Liver (tissue), 3 donors: Measurements from ENCODE around the gene ERMP1.

Experiments
- EGR1 ChIP-seq, 2 donors: IDR thresholded peaks; 2 replicates each; pipeline ENCODE4 v1.6.1; 2016 to 2018; ENCODE audit warnings: antibody characterized with exemption in 2 of 2, low read depth in 2 of 2
- FOXA1 ChIP-seq: IDR thresholded peaks from 2 replicates; pipeline ENCODE4 v1.6.1; 2016; ENCODE audit warnings: antibody characterized with exemption
- FOXA2 ChIP-seq: IDR thresholded peaks from 2 replicates; pipeline ENCODE4 v1.6.1; 2016; ENCODE audit warnings: antibody characterized with exemption
- GABPA ChIP-seq, 2 donors: IDR thresholded peaks in 1 of 2; conservative IDR thresholded peaks in 1 of 2; 2 replicates each; pipeline ENCODE4 v1.6.1; 2016; ENCODE audit warnings: antibody characterized with exemption in 2 of 2, mild to moderate bottlenecking in 1 of 2, moderate library complexity in 1 of 2
- MAX ChIP-seq: IDR thresholded peaks from 2 replicates; pipeline ENCODE4 v1.6.1; 2016; ENCODE audit warnings: antibody characterized with exemption
- SP1 ChIP-seq: IDR thresholded peaks from 2 replicates; pipeline ENCODE4 v1.6.1; 2018; ENCODE audit warnings: antibody characterized with exemption, mild to moderate bottlenecking
- TAF1 ChIP-seq: conservative IDR thresholded peaks from 2 replicates; pipeline ENCODE4 v1.6.1; 2016; ENCODE audit warnings: antibody characterized with exemption, mild to moderate bottlenecking
- YY1 ChIP-seq: IDR thresholded peaks from 2 replicates; pipeline ENCODE4 v1.6.1; 2016; ENCODE audit warnings: antibody characterized with exemption, mild to moderate bottlenecking
- TF ChIP-seq, protein P1 (sequence below): fragments of 150-350 bp; IDR thresholded peaks from 2 replicates; pipeline ENCODE4 v1.5.1; 2017; ENCODE audit warnings: improper control_type of control experiment, low read depth, low read length; ENCODE audit not compliant: missing input control
- TF ChIP-seq, protein P2 (sequence below): IDR thresholded peaks from 2 replicates; pipeline ENCODE4 v1.6.1; 2016; ENCODE audit warnings: antibody characterized with exemption, mild to moderate bottlenecking
- TF ChIP-seq, protein P3 (sequence below): IDR thresholded peaks from 2 replicates; pipeline ENCODE4 v1.6.1; 2016; ENCODE audit warnings: antibody characterized with exemption
- TF ChIP-seq, protein P4 (sequence below): IDR thresholded peaks from 2 replicates; pipeline ENCODE4 v1.6.1; 2016; ENCODE audit warnings: antibody characterized with exemption
- donor health status: healthy.
- donor health status: healthy.

DNA sequence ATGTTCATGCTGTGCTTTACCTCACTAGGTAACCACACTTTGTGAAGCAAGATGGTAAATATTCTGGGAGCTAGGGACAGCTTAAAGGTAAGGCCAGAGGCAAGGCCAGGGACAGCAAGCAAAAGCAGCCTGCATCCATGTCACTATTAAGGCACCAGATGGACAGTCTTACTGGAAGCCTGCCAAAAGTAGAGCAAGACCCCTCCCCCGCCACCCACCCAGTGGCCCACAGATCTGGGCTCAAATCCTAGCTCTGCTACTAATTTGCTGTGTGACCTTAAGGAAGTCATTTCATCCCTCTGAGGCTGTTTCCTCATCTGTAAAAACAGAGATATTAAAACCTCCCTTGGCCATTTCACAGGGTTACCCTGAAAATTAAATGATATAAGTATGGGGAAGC lies 13.2 kb upstream of the ERMP1 start:
- TF ChIP-seq, protein P1, sequence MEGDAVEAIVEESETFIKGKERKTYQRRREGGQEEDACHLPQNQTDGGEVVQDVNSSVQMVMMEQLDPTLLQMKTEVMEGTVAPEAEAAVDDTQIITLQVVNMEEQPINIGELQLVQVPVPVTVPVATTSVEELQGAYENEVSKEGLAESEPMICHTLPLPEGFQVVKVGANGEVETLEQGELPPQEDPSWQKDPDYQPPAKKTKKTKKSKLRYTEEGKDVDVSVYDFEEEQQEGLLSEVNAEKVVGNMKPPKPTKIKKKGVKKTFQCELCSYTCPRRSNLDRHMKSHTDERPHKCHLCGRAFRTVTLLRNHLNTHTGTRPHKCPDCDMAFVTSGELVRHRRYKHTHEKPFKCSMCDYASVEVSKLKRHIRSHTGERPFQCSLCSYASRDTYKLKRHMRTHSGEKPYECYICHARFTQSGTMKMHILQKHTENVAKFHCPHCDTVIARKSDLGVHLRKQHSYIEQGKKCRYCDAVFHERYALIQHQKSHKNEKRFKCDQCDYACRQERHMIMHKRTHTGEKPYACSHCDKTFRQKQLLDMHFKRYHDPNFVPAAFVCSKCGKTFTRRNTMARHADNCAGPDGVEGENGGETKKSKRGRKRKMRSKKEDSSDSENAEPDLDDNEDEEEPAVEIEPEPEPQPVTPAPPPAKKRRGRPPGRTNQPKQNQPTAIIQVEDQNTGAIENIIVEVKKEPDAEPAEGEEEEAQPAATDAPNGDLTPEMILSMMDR, result no peak
- TF ChIP-seq, protein P2, sequence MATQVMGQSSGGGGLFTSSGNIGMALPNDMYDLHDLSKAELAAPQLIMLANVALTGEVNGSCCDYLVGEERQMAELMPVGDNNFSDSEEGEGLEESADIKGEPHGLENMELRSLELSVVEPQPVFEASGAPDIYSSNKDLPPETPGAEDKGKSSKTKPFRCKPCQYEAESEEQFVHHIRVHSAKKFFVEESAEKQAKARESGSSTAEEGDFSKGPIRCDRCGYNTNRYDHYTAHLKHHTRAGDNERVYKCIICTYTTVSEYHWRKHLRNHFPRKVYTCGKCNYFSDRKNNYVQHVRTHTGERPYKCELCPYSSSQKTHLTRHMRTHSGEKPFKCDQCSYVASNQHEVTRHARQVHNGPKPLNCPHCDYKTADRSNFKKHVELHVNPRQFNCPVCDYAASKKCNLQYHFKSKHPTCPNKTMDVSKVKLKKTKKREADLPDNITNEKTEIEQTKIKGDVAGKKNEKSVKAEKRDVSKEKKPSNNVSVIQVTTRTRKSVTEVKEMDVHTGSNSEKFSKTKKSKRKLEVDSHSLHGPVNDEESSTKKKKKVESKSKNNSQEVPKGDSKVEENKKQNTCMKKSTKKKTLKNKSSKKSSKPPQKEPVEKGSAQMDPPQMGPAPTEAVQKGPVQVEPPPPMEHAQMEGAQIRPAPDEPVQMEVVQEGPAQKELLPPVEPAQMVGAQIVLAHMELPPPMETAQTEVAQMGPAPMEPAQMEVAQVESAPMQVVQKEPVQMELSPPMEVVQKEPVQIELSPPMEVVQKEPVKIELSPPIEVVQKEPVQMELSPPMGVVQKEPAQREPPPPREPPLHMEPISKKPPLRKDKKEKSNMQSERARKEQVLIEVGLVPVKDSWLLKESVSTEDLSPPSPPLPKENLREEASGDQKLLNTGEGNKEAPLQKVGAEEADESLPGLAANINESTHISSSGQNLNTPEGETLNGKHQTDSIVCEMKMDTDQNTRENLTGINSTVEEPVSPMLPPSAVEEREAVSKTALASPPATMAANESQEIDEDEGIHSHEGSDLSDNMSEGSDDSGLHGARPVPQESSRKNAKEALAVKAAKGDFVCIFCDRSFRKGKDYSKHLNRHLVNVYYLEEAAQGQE, result no peak
- TF ChIP-seq YY1 (no peak), FOXA1 (no peak), SP1 (no peak), TAF1 (no peak), GABPA (IDR thresholded peaks at IDR 0.05 in 1 of 2, conservative IDR thresholded peaks at IDR 0.05 in 1 of 2) (no peak), FOXA2 (no peak), EGR1 (IDR thresholded peaks at IDR 0.05; ENCODE audit: low read depth in 2 of 2) (no peak), MAX (no peak)
- TF ChIP-seq, protein P3, sequence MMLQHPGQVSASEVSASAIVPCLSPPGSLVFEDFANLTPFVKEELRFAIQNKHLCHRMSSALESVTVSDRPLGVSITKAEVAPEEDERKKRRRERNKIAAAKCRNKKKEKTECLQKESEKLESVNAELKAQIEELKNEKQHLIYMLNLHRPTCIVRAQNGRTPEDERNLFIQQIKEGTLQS, result no peak
- TF ChIP-seq, protein P4, sequence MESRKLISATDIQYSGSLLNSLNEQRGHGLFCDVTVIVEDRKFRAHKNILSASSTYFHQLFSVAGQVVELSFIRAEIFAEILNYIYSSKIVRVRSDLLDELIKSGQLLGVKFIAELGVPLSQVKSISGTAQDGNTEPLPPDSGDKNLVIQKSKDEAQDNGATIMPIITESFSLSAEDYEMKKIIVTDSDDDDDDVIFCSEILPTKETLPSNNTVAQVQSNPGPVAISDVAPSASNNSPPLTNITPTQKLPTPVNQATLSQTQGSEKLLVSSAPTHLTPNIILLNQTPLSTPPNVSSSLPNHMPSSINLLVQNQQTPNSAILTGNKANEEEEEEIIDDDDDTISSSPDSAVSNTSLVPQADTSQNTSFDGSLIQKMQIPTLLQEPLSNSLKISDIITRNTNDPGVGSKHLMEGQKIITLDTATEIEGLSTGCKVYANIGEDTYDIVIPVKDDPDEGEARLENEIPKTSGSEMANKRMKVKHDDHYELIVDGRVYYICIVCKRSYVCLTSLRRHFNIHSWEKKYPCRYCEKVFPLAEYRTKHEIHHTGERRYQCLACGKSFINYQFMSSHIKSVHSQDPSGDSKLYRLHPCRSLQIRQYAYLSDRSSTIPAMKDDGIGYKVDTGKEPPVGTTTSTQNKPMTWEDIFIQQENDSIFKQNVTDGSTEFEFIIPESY, result no peak
